Keratinocyte (primary cell): ENCODE measurements around the gene ZNF202.

ENCODE experiments used
- EZH2 ChIP-seq: IDR thresholded peaks from one replicate; pipeline ENCODE4 v1.6.1; 2012; ENCODE audit warnings: inconsistent platforms, mild to moderate bottlenecking, low read length, moderate library complexity
- TF ChIP-seq, protein P1 (sequence below), 3 experiments: IDR thresholded peaks in 1 of 3; conservative IDR thresholded peaks in 1 of 3; optimal IDR thresholded peaks in 1 of 3; 2 replicates in 2 of 3; 3 replicates in 1 of 3; pipeline versions ENCODE3 to v1.5.1; 2011; ENCODE audit warnings: low read length in 3 of 3, mild to moderate bottlenecking in 3 of 3, moderate library complexity in 2 of 3, control low read depth in 1 of 3, inconsistent platforms in 1 of 3; ENCODE audit not compliant: insufficient read depth in 2 of 3; ENCODE audit errors: extremely low read depth in 1 of 3

- TF ChIP-seq, protein P1, sequence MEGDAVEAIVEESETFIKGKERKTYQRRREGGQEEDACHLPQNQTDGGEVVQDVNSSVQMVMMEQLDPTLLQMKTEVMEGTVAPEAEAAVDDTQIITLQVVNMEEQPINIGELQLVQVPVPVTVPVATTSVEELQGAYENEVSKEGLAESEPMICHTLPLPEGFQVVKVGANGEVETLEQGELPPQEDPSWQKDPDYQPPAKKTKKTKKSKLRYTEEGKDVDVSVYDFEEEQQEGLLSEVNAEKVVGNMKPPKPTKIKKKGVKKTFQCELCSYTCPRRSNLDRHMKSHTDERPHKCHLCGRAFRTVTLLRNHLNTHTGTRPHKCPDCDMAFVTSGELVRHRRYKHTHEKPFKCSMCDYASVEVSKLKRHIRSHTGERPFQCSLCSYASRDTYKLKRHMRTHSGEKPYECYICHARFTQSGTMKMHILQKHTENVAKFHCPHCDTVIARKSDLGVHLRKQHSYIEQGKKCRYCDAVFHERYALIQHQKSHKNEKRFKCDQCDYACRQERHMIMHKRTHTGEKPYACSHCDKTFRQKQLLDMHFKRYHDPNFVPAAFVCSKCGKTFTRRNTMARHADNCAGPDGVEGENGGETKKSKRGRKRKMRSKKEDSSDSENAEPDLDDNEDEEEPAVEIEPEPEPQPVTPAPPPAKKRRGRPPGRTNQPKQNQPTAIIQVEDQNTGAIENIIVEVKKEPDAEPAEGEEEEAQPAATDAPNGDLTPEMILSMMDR (optimal IDR thresholded peaks at IDR 0.05 in 1 of 3, IDR thresholded peaks at IDR 0.05 in 1 of 3, conservative IDR thresholded peaks at IDR 0.05 in 1 of 3; ENCODE audit: extremely low read depth in 1 of 3, insufficient read depth in 2 of 3, low read length in 3 of 3) = no peak
- TF ChIP-seq EZH2 = no peak
Measured at GRCh38 chr11:123738374-123738773, 3.1 kb downstream of the ZNF202 start.
